ENCODE results near the gene KCNIP4. TPM values are rescaled to one million over a fixed set of nuclear protein-coding genes. Genes with fewer than 3 reads are reported as not detected.

The KCNIP4 gene
- total RNA-seq, 1 donor from 2014 or later: not detected

GRCh38 chr4:21386166-21386780 lies 562.3 kb downstream of the KCNIP4 start:
- no peak overlapping the region for H3K27ac ChIP-seq (replicated peaks)

GRCh38 chr4:21385706-21386105 lies 562.9 kb downstream of the KCNIP4 start:
- H3K4me3 ChIP-seq: no peak overlapping the region
- intact Hi-C loops (cut with micrococcal nuclease): no loop called here
- H3K36me3 ChIP-seq: no peaks in the 10 kb centered on the region
- peaks cover 11% of the 10 kb centered on the region for H3K9me3 ChIP-seq (replicated peaks)
- no peak for TF ChIP-seq CTCF (IDR thresholded peaks at IDR 0.05; ENCODE audit: borderline replicate concordance)
- no peaks in the 10 kb centered on the region for H3K27me3 ChIP-seq (ENCODE audit: low read depth)
- no peak for DNase-seq
- no peak overlapping the region for H3K27ac ChIP-seq (replicated peaks)
- no peaks in the 10 kb centered on the region for H3K4me1 ChIP-seq

More at GRCh38 chr4:21386166-21386780, 562.3 kb downstream of the KCNIP4 start:
- Histone ChIP-seq H3K4me3 (no peak overlapping the region), H3K4me1 (no peaks in the 10 kb centered on the region), H3K9me3 (replicated peaks) (peaks cover 13% of the 10 kb centered on the region), H3K36me3 (no peaks in the 10 kb centered on the region), H3K27me3 (ENCODE audit: low read depth) (no peaks in the 10 kb centered on the region)
- no peak for TF ChIP-seq CTCF (IDR thresholded peaks at IDR 0.05; ENCODE audit: borderline replicate concordance)
- DNase-seq: no peak
- intact Hi-C loops (cut with micrococcal nuclease): no loop called here

- intact Hi-C loops (cut with micrococcal nuclease): no loop called here
- Histone ChIP-seq H3K4me1 (no peaks in the 10 kb centered on the region), H3K27me3 (ENCODE audit: low read depth) (no peaks in the 10 kb centered on the region), H3K4me3 (no peak overlapping the region), H3K9me3 (replicated peaks) (peaks cover 7% of the 10 kb centered on the region), H3K36me3 (no peaks in the 10 kb centered on the region), H3K27ac (replicated peaks) (no peak overlapping the region)
- TF ChIP-seq CTCF (IDR thresholded peaks at IDR 0.05; ENCODE audit: borderline replicate concordance): no peak
- DNase-seq: no peak
These were observed 564.0 kb downstream of the KCNIP4 start for GRCh38 chr4:21384609-21385008.

GRCh38 chr4:21380861-21381260 lies 567.7 kb downstream of the KCNIP4 start:
- H3K4me1 ChIP-seq: no peaks in the 10 kb centered on the region
- DNase-seq: no peak
- no peak overlapping the region for H3K4me3 ChIP-seq
- no peaks in the 10 kb centered on the region for H3K27me3 ChIP-seq (ENCODE audit: low read depth)
- H3K27ac ChIP-seq (replicated peaks): no peak overlapping the region
- intact Hi-C loops (cut with micrococcal nuclease): no loop called here
- H3K9me3 ChIP-seq (replicated peaks): no peaks in the 10 kb centered on the region
- H3K36me3 ChIP-seq: no peaks in the 10 kb centered on the region
- no peak for TF ChIP-seq CTCF (IDR thresholded peaks at IDR 0.05; ENCODE audit: borderline replicate concordance)

GRCh38 chr4:21377046-21377445 lies 571.5 kb downstream of the KCNIP4 start:
- H3K27me3 ChIP-seq (ENCODE audit: low read depth): no peaks in the 10 kb centered on the region
- H3K4me3 ChIP-seq: no peak overlapping the region
- TF ChIP-seq CTCF (IDR thresholded peaks at IDR 0.05; ENCODE audit: borderline replicate concordance): no peak
- no peaks in the 10 kb centered on the region for H3K4me1 ChIP-seq
- no peak for DNase-seq
- intact Hi-C loops (cut with micrococcal nuclease): no loop called here
- no peaks in the 10 kb centered on the region for H3K36me3 ChIP-seq
- H3K9me3 ChIP-seq (replicated peaks): peaks cover 22% of the 10 kb centered on the region
- no peak overlapping the region for H3K27ac ChIP-seq (replicated peaks)

Data from left ventricle myocardium inferior (tissue), 1 donor.